Fibroblast of skin of left quadriceps (primary cell): ENCODE data around the gene ANO4.

Experiments
- DNase-seq, 2 experiments: peaks; one replicate each; pipeline ENCODE4 v3.0.0-alpha.2; 2013; ENCODE audit warnings: low read depth in 2 of 2

ANO4 gene

GRCh38 chr12:100794441-100795173 is at the start of gene ANO4:
TSS of gene ANO4 (plus strand) at chr12:100794776. CDS start at chr12:100901786, 107,010 bp downstream.
- DNase-seq, result no peak

- no peak for DNase-seq
Observed at GRCh38 chr12:100745378-100746071, 49.1 kb upstream of the ANO4 start.

GRCh38 chr12:100752841-100753240 is 41.7 kb upstream of the ANO4 start:
- no peak for DNase-seq

- no peak for DNase-seq
Observed at GRCh38 chr12:100753837-100754236, 40.7 kb upstream of the ANO4 start.

- no peak for DNase-seq
Observed at GRCh38 chr12:100755186-100755585, 39.4 kb upstream of the ANO4 start.

GRCh38 chr12:100758083-100758482 is 36.5 kb upstream of the ANO4 start:
- DNase-seq, result no peak

GRCh38 chr12:100767371-100767770 is 27.2 kb upstream of the ANO4 start:
- DNase-seq, result no peak

GRCh38 chr12:100767950-100768349 is 26.6 kb upstream of the ANO4 start:
- DNase-seq, result no peak

GRCh38 chr12:100778967-100779590 is 15.5 kb upstream of the ANO4 start:
- no peak for DNase-seq

GRCh38 chr12:100789146-100789545 is 5.4 kb upstream of the ANO4 start:
- no peak for DNase-seq

GRCh38 chr12:100789975-100790374 is 4.6 kb upstream of the ANO4 start:
- no peak for DNase-seq

GRCh38 chr12:100790552-100790951 is 4.0 kb upstream of the ANO4 start:
- DNase-seq, result no peak

GRCh38 chr12:100793182-100793581 is 1.4 kb upstream of the ANO4 start:
- no peak for DNase-seq

GRCh38 chr12:100795174-100795799 is 711 bp downstream of the ANO4 start:
- DNase-seq, result no peak

- DNase-seq, result no peak
Observed at GRCh38 chr12:100795800-100796179, 1.2 kb downstream of the ANO4 start.

GRCh38 chr12:100796621-100797020 is 2.0 kb downstream of the ANO4 start:
- no peak for DNase-seq

- DNase-seq, result no peak
Observed at GRCh38 chr12:100797246-100797645, 2.7 kb downstream of the ANO4 start.

GRCh38 chr12:100797786-100798185 is 3.2 kb downstream of the ANO4 start:
- no peak for DNase-seq

GRCh38 chr12:100798286-100799160 is 3.9 kb downstream of the ANO4 start:
- DNase-seq, result no peak

GRCh38 chr12:100799770-100800169 is 5.2 kb downstream of the ANO4 start:
- DNase-seq, result no peak

GRCh38 chr12:100800723-100801122 is 6.1 kb downstream of the ANO4 start:
- DNase-seq, result no peak
